GM12878 (cell line): Measurements from ENCODE around the gene ZNF45. TPM values are rescaled to one million over a fixed set of nuclear protein-coding genes. Genes with fewer than 3 reads are reported as not detected.

Source experiments
- ATAC-seq: fragments of 200-7000 bp; cut with Tn5 transposase; 3 replicates; pipeline ENCODE4 v1.9.1; 2020; ENCODE audit warnings: mild to moderate bottlenecking, moderate library complexity
- BruUV-seq: library from RNA; stranded (reverse); fragments of 400-500 nt; replicated peaks from 2 replicates; lab custom pipeline; 2021; lab: Mats Ljungman, UMichigan
- CTCF ChIA-PET: fragments of 300-600 bp; sonication (Branson Sonifier 250); formaldehyde crosslinking; extraction: SDS; loops from one replicate; lab custom pipeline; 2021; ENCODE audit warnings: inconsistent platforms; lab: Yijun Ruan, JAX
- POLR2A ChIA-PET: fragments of 350-600 bp; formaldehyde crosslinking; extraction: SDS; loops from one replicate; lab custom pipeline; 2021; ENCODE audit warnings: inconsistent platforms; lab: Charles Lee
- RAD21 ChIA-PET: fragments of 300-600 bp; sonication (Branson Sonifier 250); formaldehyde crosslinking; loops from one replicate; lab custom pipeline; 2023; ENCODE audit warnings: antibody characterized with exemption; ENCODE audit not compliant: unreplicated experiment; lab: Charles Lee
- SMC1A ChIA-PET: fragments of 300-600 bp; sonication (Branson Sonifier 250); formaldehyde crosslinking; loops from one replicate; lab custom pipeline; 2023; ENCODE audit not compliant: unreplicated experiment, uncharacterized antibody; lab: Charles Lee
- DNase-seq: peaks from one replicate; pipeline ENCODE4 v3.0.0-alpha.2; 2011; ENCODE audit warnings: low read depth, low spot score
- FAIRE-seq: peaks from 3 replicates; lab custom pipeline; 2011; peaks lifted over from hg19 to GRCh38; lab: Jason Lieb, UNC
- H2AFZ ChIP-seq: 2 replicates; pipeline ENCODE4 v1.6.0; 2011; ENCODE audit warnings: low read depth, low read length, control low read depth; ENCODE audit not compliant: control insufficient read depth
- H3K27ac ChIP-seq: 2 replicates; pipeline ENCODE4 v1.5.1; 2011; ENCODE audit warnings: control low read depth; ENCODE audit not compliant: control insufficient read depth, insufficient read depth
- H3K27me3 ChIP-seq, 2 experiments: replicated peaks in 1 of 2; 2 replicates each; pipeline versions ENCODE4 v1.6.0 to v1.6.1; 2011; ENCODE audit warnings: low read length in 1 of 2; ENCODE audit not compliant: control insufficient read depth in 2 of 2, insufficient read depth in 2 of 2
- H3K36me3 ChIP-seq, 2 experiments: 2 replicates each; pipeline ENCODE4 v1.5.1; 2011; ENCODE audit warnings: low read length in 1 of 2; ENCODE audit not compliant: control insufficient read depth in 2 of 2, insufficient read depth in 2 of 2
- H3K4me1 ChIP-seq: 2 replicates; pipeline ENCODE4 v1.6.1; 2011; ENCODE audit warnings: mild to moderate bottlenecking, low read length, moderate library complexity, mixed read lengths; ENCODE audit not compliant: control insufficient read depth, insufficient read depth
- H3K4me2 ChIP-seq: 2 replicates; pipeline ENCODE4 v1.6.0; 2011; ENCODE audit warnings: control low read depth; ENCODE audit not compliant: control insufficient read depth, insufficient read depth
- H3K4me3 ChIP-seq: fragments of 200-600 bp; sonication (generic); 2 replicates; pipeline ENCODE4 v1.5.1; 2016
- H3K79me2 ChIP-seq: 2 replicates; pipeline ENCODE4 v1.6.0; 2011; ENCODE audit warnings: low read length; ENCODE audit not compliant: control insufficient read depth, insufficient read depth
- H3K9ac ChIP-seq: 2 replicates; pipeline ENCODE4 v1.8.0; 2011; ENCODE audit warnings: low read length, control low read depth, mixed read lengths; ENCODE audit not compliant: control insufficient read depth, insufficient read depth
- H3K9me3 ChIP-seq: replicated peaks from 3 replicates; pipeline ENCODE4 v1.5.1; 2011; ENCODE audit warnings: mild to moderate bottlenecking, low read length; ENCODE audit not compliant: control insufficient read depth, insufficient read depth
- H4K20me1 ChIP-seq: 2 replicates; pipeline ENCODE4 v1.6.0; 2011; ENCODE audit not compliant: control insufficient read depth, insufficient read depth
- CBX3 ChIP-seq: fragments of 200-600 bp; sonication (generic); IDR thresholded peaks from 2 replicates; pipeline ENCODE4 v1.6.1; 2016; ENCODE audit warnings: low read depth, borderline replicate concordance
- CBX5 ChIP-seq: sonication (generic); IDR thresholded peaks from 2 replicates; pipeline ENCODE4 v1.6.1; 2016; ENCODE audit warnings: low read depth, moderate library complexity, mild to moderate bottlenecking, inconsistent platforms
- CHD1 ChIP-seq: IDR thresholded peaks from 2 replicates; pipeline ENCODE4 v1.6.1; 2012; ENCODE audit warnings: low read depth, low read length, improper control_type of control experiment
- EED ChIP-seq: sonication (generic); IDR thresholded peaks from 2 replicates; pipeline ENCODE4 v1.6.1; 2016; ENCODE audit warnings: antibody characterized with exemption, low read depth
- ESRRA ChIP-seq: IDR thresholded peaks from 2 replicates; pipeline ENCODE4 v1.6.1; 2012; ENCODE audit warnings: mild to moderate bottlenecking, low read length, improper control_type of control experiment
- GATAD2B ChIP-seq: fragments of 450-650 bp; conservative IDR thresholded peaks from 2 replicates; pipeline ENCODE4 v1.6.1; 2017; ENCODE audit warnings: low read depth, mild to moderate bottlenecking, moderate library complexity
- HDAC6 ChIP-seq: fragments of 200-600 bp; sonication (generic); IDR thresholded peaks from one replicate; pipeline ENCODE4 v1.8.0; 2017; ENCODE audit warnings: antibody characterized with exemption; ENCODE audit not compliant: unreplicated experiment
- JUNB ChIP-seq: IDR thresholded peaks from 2 replicates; pipeline ENCODE4 v1.6.1; 2016; ENCODE audit warnings: antibody characterized with exemption, mild to moderate bottlenecking
- NRF1 ChIP-seq: conservative IDR thresholded peaks from 2 replicates; pipeline ENCODE4 v1.6.1; 2011; ENCODE audit warnings: mild to moderate bottlenecking, low read depth, low read length, improper control_type of control experiment
- POLR2A ChIP-seq: IDR thresholded peaks from 2 replicates; pipeline ENCODE4 v1.6.1; 2011; ENCODE audit warnings: low read depth, mild to moderate bottlenecking, low read length
- RBBP5 ChIP-seq: fragments of 200-600 bp; sonication (generic); conservative IDR thresholded peaks from 2 replicates; pipeline ENCODE4 v1.6.1; 2016
- SMAD5 ChIP-seq: IDR thresholded peaks from 2 replicates; pipeline ENCODE4 v1.6.1; 2016; ENCODE audit warnings: antibody characterized with exemption, low read depth
- ZNF384 ChIP-seq: IDR thresholded peaks from 2 replicates; pipeline ENCODE4 v1.6.1; 2012; ENCODE audit warnings: low read depth, mild to moderate bottlenecking, low read length, improper control_type of control experiment, borderline replicate concordance
- ZZZ3 ChIP-seq: IDR thresholded peaks from 2 replicates; pipeline ENCODE4 v1.6.1; 2011; ENCODE audit warnings: low read depth; ENCODE audit not compliant: control insufficient read depth, insufficient read length
- WGBS: methylation state at CpG from one replicate; pipeline ENCODE4 v1.1.6; 2016; ENCODE audit warnings: low lambda C conversion rate; ENCODE audit not compliant: insufficient replicate concordance, insufficient coverage; ENCODE audit errors: missing lambda C conversion rate; 5-methylcytosine and 5-hydroxymethylcytosine counted together
- in situ Hi-C: fragments of 300-500 bp; cut with MboI; formaldehyde crosslinking; loops from 9 replicates; pipeline ENCODE4 v1.14.3; 2018; ENCODE audit warnings: mixed read lengths
- intact Hi-C: fragments of 100-400 bp; cut with micrococcal nuclease; formaldehyde crosslinking; loops from one replicate; pipeline ENCODE4 v1.14.2; 2022; ENCODE audit not compliant: unreplicated experiment
- polyA plus RNA-seq, 11 experiments: library from polyadenylated mRNA; depleted of rRNA in 4 of 11; unstranded in 6 of 11; stranded (reverse) in 5 of 11; fragments of >200 nt; fragmentation: Nextera tagmentation in 4 of 11; fragmentation: Illumina TruSeq in 1 of 11; extraction: Ambion mirVana in 4 of 11; extraction: Trizol in 1 of 11; gene quantifications; 1 replicate in 1 of 11; 2 replicates in 10 of 11; pipeline versions ENCODE4 v1.2.1 to v1.2.3, GENCODE V29; 2011 to 2016; ENCODE audit warnings: inconsistent platforms in 2 of 11, missing spikeins in 2 of 11, low read depth in 1 of 11
- total RNA-seq, 4 experiments: library from RNA; depleted of rRNA in 3 of 4; stranded (reverse); fragments of >200 nt in 3 of 4; fragmentation: Illumina TruSeq in 1 of 4; extraction: Trizol in 1 of 4; gene quantifications; 2 replicates each; pipeline versions ENCODE4 v1.2.1 to v1.2.3, GENCODE V29; 2013 to 2021
- TF ChIP-seq, protein P1 (sequence below): fragments of 450-650 bp; IDR thresholded peaks from 2 replicates; pipeline ENCODE4 v1.6.1; 2017; ENCODE audit warnings: low read depth, mild to moderate bottlenecking, moderate library complexity
- TF ChIP-seq, protein P2 (sequence below): IDR thresholded peaks from 2 replicates; pipeline ENCODE4 v1.6.1; 2012; ENCODE audit warnings: low read length, inconsistent platforms

The ZNF45 gene
- total and polyA plus RNA-seq, 10 of the 15 experiments (the other 5 are each of a cell fraction or from before 2014, with no cell fraction given), result 4.2 to 23.1 (median 15.9) TPM

DNA sequence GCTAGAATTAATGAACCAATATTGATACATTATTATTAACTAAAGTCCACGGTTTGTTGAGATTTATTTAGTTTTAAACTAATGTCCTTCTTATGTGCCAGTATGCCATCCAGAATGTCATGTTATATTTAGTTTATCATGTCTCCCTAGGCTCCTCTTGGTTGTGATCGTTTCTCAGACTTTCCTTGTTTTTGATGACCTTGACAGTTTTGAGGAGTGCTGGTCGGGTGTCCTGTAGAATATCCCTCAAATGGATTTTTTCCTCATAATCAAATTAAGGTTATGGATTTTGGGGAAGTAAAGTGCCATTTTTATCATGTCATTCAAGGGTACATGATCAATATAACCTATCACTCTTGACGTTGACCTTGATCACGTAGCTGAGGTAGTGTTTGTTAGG, 6.1 kb upstream of the ZNF45 start:
- Histone ChIP-seq H3K36me3 (no peaks in the 10 kb centered on the region), H3K9me3 (peaks cover 2% of the 10 kb centered on the region; the same call in 1 of the 3 replicates), H3K4me2 (no peak overlapping the region), H3K79me2 (no peaks in the 10 kb centered on the region), H3K27me3 (no peaks in the 10 kb centered on the region), H3K9ac (no peak overlapping the region), H3K4me3 (no peak overlapping the region), H2AFZ (no peak overlapping the region), H4K20me1 (no peaks in the 10 kb centered on the region), H3K4me1 (no peaks in the 10 kb centered on the region), H3K27ac (no peak overlapping the region)
- no TSS peak for BruUV-seq
- ChIA-PET RAD21 (no interaction called here), POLR2A (no interaction called here), SMC1A (interaction anchor here (1.0 kb wide), 1 partner anchor 32 kb away, joined by 3 read pairs; no protein-coding TSS in a partner anchor), CTCF (no interaction called here)
- whole genome bisulfite sequencing, result 18% methylated on average over 5 of the region's 5 CpGs
- no peak for DNase-seq
- in situ Hi-C loops (no loop called here), intact Hi-C loops (no loop called here)
- TF ChIP-seq GATAD2B (no peak), SMAD5 (no peak), POLR2A (no peak), CBX5 (no peak), ZNF384 (no peak), NRF1 (no peak)
- no peak for ATAC-seq
- no peak for FAIRE-seq

DNA sequence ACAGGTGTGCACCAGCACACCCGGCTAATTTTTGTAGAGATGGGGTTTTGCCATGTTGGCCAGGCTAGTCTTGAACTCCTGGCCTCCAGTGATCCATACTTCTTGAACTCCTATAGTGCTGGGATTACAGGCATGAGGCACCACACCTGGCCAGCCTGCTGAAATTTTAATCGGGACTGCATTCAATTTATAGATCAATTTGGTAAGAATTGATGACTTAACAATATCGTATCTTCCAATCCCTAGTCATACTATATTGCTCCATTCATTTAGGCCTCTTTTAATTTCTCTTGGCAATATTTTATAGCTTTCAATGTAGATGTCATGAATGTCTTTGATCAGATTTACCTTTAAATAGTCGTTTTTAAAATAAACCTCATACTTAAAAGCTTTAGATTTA, 5.6 kb upstream of the ZNF45 start:
- DNase-seq, result no peak
- no TSS peak for BruUV-seq
- in situ Hi-C loops, result no loop called here
- H3K27me3 ChIP-seq, result no peaks in the 10 kb centered on the region
- no peak overlapping the region for H3K27ac ChIP-seq
- SMC1A ChIA-PET, result no interaction called here
- no peaks in the 10 kb centered on the region for H3K36me3 ChIP-seq
- no peak overlapping the region for H2AFZ ChIP-seq
- H3K79me2 ChIP-seq, result no peaks in the 10 kb centered on the region
- H3K4me1 ChIP-seq, result no peaks in the 10 kb centered on the region
- ATAC-seq, result no peak
- CTCF ChIA-PET, result no interaction called here
- peaks cover 2% of the 10 kb centered on the region; the same call in 1 of the 3 replicates for H3K9me3 ChIP-seq
- WGBS, result 22% methylated on average over 4 of the region's 4 CpGs
- intact Hi-C loops, result no loop called here
- no peak overlapping the region for H3K4me3 ChIP-seq
- H3K4me2 ChIP-seq, result no peak overlapping the region
- RAD21 ChIA-PET, result no interaction called here
- no peak for FAIRE-seq
- POLR2A ChIA-PET, result no interaction called here
- H4K20me1 ChIP-seq, result no peaks in the 10 kb centered on the region
- H3K9ac ChIP-seq, result no peak overlapping the region
- TF ChIP-seq CBX3 (no peak), ZZZ3 (no peak), RBBP5 (no peak), HDAC6 (no peak), JUNB (no peak), CHD1 (no peak), ESRRA (no peak), EED (no peak)
- TF ChIP-seq, protein P1, sequence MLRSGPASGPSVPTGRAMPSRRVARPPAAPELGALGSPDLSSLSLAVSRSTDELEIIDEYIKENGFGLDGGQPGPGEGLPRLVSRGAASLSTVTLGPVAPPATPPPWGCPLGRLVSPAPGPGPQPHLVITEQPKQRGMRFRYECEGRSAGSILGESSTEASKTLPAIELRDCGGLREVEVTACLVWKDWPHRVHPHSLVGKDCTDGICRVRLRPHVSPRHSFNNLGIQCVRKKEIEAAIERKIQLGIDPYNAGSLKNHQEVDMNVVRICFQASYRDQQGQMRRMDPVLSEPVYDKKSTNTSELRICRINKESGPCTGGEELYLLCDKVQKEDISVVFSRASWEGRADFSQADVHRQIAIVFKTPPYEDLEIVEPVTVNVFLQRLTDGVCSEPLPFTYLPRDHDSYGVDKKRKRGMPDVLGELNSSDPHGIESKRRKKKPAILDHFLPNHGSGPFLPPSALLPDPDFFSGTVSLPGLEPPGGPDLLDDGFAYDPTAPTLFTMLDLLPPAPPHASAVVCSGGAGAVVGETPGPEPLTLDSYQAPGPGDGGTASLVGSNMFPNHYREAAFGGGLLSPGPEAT, result no peak
- TF ChIP-seq, protein P2, sequence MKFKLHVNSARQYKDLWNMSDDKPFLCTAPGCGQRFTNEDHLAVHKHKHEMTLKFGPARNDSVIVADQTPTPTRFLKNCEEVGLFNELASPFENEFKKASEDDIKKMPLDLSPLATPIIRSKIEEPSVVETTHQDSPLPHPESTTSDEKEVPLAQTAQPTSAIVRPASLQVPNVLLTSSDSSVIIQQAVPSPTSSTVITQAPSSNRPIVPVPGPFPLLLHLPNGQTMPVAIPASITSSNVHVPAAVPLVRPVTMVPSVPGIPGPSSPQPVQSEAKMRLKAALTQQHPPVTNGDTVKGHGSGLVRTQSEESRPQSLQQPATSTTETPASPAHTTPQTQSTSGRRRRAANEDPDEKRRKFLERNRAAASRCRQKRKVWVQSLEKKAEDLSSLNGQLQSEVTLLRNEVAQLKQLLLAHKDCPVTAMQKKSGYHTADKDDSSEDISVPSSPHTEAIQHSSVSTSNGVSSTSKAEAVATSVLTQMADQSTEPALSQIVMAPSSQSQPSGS, result no peak
